NCI-H345 (cell line): Measurements from ENCODE around the gene PRDM16.

Experiments
- DNase-seq: peaks from one replicate; lab custom pipeline; 2025; lab: John Stamatoyannopoulos, UW

Gene PRDM16

DNA sequence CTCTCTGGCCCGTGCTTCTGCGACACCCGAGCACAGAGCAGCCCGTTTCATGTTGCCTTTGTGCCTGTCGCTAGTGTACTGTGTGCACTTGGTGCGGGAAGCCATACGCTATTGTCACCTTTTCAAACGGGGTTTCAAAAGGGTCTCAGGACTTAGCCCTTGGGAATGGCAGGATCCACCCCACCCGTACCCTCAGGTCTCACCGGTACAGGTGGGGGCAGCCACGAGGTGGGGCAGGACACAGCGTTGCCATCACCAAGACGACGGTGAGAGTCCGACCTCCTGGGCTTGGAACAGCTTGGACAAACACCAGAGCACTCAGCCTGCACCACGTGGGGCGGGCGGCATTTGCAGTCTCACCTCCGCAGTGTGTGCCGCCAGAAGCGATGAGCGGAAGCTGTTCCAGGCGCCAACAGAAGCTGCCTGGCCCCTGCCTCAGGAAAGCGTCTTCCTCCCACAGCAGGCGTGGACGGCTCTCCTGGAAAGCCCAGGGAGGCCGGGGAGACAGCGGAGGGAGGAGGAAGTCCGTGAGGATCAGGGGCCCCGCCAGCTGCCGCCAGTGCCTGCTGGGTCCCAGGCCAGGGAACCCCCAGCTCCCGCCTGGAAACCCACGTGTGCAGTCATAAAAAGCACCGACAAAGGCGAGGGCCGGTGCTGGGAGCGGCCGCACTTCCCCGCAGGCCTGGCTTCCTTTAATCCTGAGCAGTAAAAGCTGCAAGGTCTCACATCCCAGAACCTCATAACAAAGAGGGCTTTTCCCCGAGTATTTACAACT lies 254.2 kb downstream of the PRDM16 start:
- peak; percentile 53 for DNase-seq

GRCh38 chr1:3323796-3324703 lies 255.0 kb downstream of the PRDM16 start:
- no peak for DNase-seq

- no peak for DNase-seq
Observed at GRCh38 chr1:3324704-3325535, 255.9 kb downstream of the PRDM16 start.

- DNase-seq = no peak
Observed at GRCh38 chr1:3326516-3327388, 257.7 kb downstream of the PRDM16 start.

GRCh38 chr1:3327389-3327702 lies 258.3 kb downstream of the PRDM16 start:
- no peak for DNase-seq

GRCh38 chr1:3327936-3328590 lies 259.1 kb downstream of the PRDM16 start:
- no peak for DNase-seq

DNA sequence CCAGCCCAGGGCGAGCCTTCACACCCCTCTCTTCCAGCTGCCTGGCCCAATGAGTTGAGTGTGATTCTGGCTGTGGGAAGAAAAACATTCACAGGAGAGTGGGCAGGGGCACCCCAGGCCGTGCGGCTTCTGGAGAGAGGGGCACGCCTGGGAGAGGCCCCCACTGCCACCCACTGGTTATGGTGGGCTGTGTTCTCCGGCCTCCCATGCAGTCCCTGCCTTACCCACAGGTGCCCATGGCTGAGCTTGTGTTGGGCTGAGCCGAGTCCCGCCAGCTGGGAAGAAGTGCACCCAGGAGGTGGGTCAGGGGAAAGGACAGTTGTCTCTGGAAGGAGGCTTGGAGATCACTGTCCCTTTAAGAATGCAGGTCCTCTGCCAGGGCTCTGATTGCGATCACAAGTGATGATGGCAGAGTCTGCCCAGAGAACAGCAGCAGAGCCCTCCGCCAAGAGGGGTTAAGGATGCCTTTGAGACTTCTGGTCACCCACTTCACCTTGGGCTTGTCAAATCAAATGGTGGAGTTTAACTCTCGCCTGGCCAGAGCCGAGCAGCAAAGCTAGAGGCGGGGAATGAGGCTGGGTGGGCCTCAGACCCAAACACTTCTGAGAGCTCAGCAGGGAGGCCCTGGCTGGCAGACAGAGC lies 260.8 kb downstream of the PRDM16 start:
- no peak for DNase-seq

GRCh38 chr1:3330771-3331245 lies 261.8 kb downstream of the PRDM16 start:
- DNase-seq = no peak

DNA sequence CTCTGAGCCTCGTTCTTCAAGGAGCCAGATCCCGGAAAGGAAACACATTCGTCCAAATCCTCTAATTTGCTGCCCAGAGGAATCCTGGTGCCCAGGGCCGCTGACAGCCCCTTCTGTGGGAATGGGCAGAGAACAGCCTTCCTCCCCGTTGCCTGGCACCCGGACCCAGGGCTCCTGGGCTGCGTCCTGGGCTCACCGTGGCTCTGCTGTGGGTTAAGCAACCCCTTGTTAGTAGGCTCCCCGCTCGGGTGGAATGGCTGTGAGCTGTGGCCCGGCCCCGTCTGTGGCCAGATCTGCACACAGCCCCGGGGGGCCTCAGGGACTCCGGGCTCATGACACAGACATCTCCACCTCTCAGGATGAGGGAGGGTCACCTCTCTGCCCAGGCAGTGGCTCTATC lies 262.6 kb downstream of the PRDM16 start:
- no peak for DNase-seq

DNA sequence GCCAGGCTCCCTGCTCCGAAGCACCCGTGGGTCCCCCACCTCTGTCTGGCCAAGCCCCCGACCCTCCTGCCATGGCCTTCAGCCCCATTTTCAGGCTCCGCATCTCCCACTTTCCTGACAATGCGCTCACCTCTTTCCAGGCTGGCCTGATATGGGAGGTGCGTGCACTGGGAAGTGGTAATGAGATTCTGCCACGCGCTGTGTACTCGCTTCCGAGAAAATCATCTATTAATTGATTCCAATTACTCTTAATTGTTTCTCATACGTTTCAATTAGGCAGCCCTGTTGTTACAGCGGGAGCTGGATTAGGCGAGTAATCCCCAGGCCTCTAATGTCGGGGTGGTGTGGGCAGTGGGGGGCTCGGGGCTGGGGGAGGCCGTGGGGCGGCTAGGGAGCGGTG lies 263.0 kb downstream of the PRDM16 start:
- no peak for DNase-seq

GRCh38 chr1:3332662-3333061 lies 263.7 kb downstream of the PRDM16 start:
- DNase-seq = no peak

GRCh38 chr1:3333903-3334302 lies 264.9 kb downstream of the PRDM16 start:
- DNase-seq = peak; percentile 26

DNA sequence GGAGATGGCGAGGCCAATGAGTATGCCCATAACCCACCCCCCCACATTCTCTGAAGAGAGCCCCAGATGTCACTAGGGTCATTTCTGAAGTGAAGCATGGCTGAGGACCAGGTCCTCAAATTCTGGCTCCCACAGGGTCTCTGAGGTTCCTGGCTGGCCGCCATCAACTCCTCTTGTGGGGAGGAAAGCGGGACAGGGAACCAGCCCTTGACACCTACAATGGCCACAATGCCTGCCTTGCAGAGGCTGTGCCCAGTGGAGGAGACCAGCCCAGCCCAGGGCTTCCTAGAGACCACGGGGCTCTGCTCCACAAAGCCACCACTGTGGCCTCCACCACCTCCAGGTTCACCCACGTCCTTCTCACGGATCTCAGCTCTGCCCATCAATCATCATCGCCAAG lies 265.4 kb downstream of the PRDM16 start:
- no peak for DNase-seq

DNA sequence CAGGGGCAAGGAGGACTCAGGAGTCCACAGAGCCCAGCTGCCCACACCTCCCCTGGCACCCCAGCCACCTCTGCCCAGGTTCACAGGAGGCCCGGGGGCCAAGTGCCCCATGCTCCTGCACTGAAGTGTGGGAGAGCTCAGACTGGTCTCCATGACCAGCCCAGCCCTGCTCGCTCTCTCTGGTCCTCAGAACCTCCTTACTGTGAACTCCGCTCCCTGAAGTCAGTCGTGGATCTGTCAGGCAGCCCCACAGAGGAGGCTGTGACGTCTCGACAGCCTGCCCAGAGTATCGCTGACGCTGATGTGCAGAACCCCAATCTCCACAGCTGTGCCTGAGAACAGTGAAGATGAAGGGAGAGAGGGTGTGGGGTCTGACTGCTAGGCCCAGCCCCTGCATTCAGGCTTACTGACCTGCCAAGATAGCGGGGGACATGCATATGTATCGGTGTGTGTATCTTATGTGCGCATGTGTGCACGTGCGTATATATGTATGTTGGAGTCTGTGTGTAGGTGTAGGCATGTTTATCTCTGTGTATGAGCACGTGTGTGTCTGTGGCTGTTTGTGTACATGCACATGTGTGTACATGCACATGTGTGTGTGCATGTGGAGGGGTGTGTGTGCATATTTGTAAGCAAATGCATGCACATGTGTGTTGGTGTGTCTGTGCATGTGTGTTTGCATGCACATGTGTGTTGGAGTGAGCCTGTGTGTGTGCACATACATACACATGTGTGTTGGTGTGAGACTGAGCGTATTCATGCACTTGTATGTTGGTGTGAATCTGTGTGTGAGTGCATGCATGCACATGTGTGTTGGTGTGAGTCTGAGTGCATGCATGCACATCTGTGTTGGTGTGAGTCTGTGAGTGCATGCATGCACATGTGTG lies 267.0 kb downstream of the PRDM16 start:
- no peak for DNase-seq

GRCh38 chr1:3336641-3337630 lies 267.9 kb downstream of the PRDM16 start:
- DNase-seq = no peak

GRCh38 chr1:3337798-3338724 lies 269.1 kb downstream of the PRDM16 start:
- no peak for DNase-seq

- DNase-seq = no peak
Observed at GRCh38 chr1:3338725-3339070, 269.7 kb downstream of the PRDM16 start.
